HepG2 (cell line): ENCODE measurements around the gene SDHD. TPM values are rescaled to one million over a fixed set of nuclear protein-coding genes. Genes with fewer than 3 reads are reported as not detected.
A peak's percentile ranks its signal among the peaks of the same experiment; 100 is the strongest.

Experiments used
- AKNA ChIP-seq: sonication (generic); formaldehyde crosslinking; IDR thresholded peaks from 2 replicates; pipeline ENCODE4 v1.4.0; 2020; ENCODE audit warnings: missing genetic modification reagents, borderline replicate concordance
- DPF2 ChIP-seq: sonication (generic); formaldehyde crosslinking; IDR thresholded peaks from 2 replicates; pipeline ENCODE4 v1.4.0; 2020; ENCODE audit warnings: mild to moderate bottlenecking, low read depth, missing genetic modification reagents, borderline replicate concordance
- FOXP4 ChIP-seq: sonication (generic); formaldehyde crosslinking; IDR thresholded peaks from 2 replicates; pipeline ENCODE4 v1.4.0; 2020; ENCODE audit warnings: missing genetic modification reagents
- NFYC ChIP-seq: IDR thresholded peaks from 2 replicates; pipeline ENCODE4 v1.6.1; 2016; ENCODE audit warnings: missing genetic modification reagents, missing compliant biosample characterization
- PCBP2 ChIP-seq: fragments of 200-400 bp; formaldehyde crosslinking; optimal IDR thresholded peaks from 2 replicates; pipeline ENCODE3; 2018; ENCODE audit warnings: low read length, low read depth; ENCODE audit not compliant: poor library complexity, severe bottlenecking
- POLR2G ChIP-seq: fragments of 200-400 bp; formaldehyde crosslinking; IDR thresholded peaks from 2 replicates; pipeline ENCODE4 v1.6.1; 2018; ENCODE audit warnings: mild to moderate bottlenecking, low read depth, low read length, moderate library complexity
- REPIN1 ChIP-seq: sonication (generic); formaldehyde crosslinking; IDR thresholded peaks from 2 replicates; pipeline ENCODE4 v1.8.0; 2022; ENCODE audit warnings: missing genetic modification reagents, low read depth, mild to moderate bottlenecking, borderline replicate concordance
- SMARCC2 ChIP-seq: fragments of 450-650 bp; IDR thresholded peaks from 2 replicates; pipeline ENCODE4 v1.6.1; 2017; ENCODE audit warnings: antibody characterized with exemption, mild to moderate bottlenecking
- ZBTB7B ChIP-seq: sonication (generic); formaldehyde crosslinking; IDR thresholded peaks from 2 replicates; pipeline ENCODE4 v1.4.0; 2020; ENCODE audit warnings: missing genetic modification reagents
- ZFP36L1 ChIP-seq: sonication (generic); formaldehyde crosslinking; IDR thresholded peaks from 2 replicates; pipeline ENCODE4 v1.8.0; 2022; ENCODE audit warnings: mild to moderate bottlenecking, missing genetic modification reagents, moderate library complexity
- ZNF280B ChIP-seq: sonication (generic); formaldehyde crosslinking; IDR thresholded peaks from 2 replicates; pipeline ENCODE4 v1.5.0; 2020; ENCODE audit warnings: missing genetic modification reagents, mild to moderate bottlenecking, borderline replicate concordance
- ZNF414 ChIP-seq: sonication (generic); formaldehyde crosslinking; IDR thresholded peaks from 2 replicates; pipeline ENCODE4 v1.5.0; 2020; ENCODE audit warnings: missing genetic modification reagents
- ZNF432 ChIP-seq: sonication (generic); formaldehyde crosslinking; IDR thresholded peaks from 2 replicates; pipeline ENCODE4 v1.5.0; 2020; ENCODE audit warnings: missing genetic modification reagents, mild to moderate bottlenecking, borderline replicate concordance
- ZNF639 ChIP-seq: conservative IDR thresholded peaks from 2 replicates; pipeline ENCODE4 v1.6.1; 2018; ENCODE audit warnings: missing genetic modification reagents
- ZNF775 ChIP-seq: sonication (generic); formaldehyde crosslinking; IDR thresholded peaks from 2 replicates; pipeline ENCODE4 v1.4.0; 2020; ENCODE audit warnings: missing genetic modification reagents, mild to moderate bottlenecking, moderate library complexity, borderline replicate concordance
- ZNF850 ChIP-seq: sonication (generic); formaldehyde crosslinking; conservative IDR thresholded peaks from 2 replicates; pipeline ENCODE4 v1.9.0; 2021; ENCODE audit warnings: mild to moderate bottlenecking, missing genetic modification reagents
- polyA plus RNA-seq, 8 experiments: library from polyadenylated mRNA; depleted of rRNA in 3 of 8; stranded (reverse) in 7 of 8; unstranded in 1 of 8; fragments of >200 nt; fragmentation: Illumina TruSeq in 4 of 8; extraction: Trizol in 4 of 8; gene quantifications; 2 replicates each; pipeline versions ENCODE4 v1.2.1 to v1.2.3, GENCODE V29; 2011 to 2016; ENCODE audit warnings: low read depth in 4 of 8, missing spikeins in 1 of 8, mixed read lengths in 1 of 8; ENCODE audit not compliant: insufficient read depth in 1 of 8
- total RNA-seq, 5 experiments: library from RNA; depleted of rRNA; stranded (reverse); fragments of >200 nt; fragmentation: Illumina TruSeq; extraction: Trizol; gene quantifications; 2 replicates each; pipeline ENCODE4 v1.2.3, GENCODE V29; 2016; ENCODE audit warnings: low read depth in 1 of 5

The SDHD gene
- total and polyA plus RNA-seq, 2 of the 13 experiments (the other 11 are each of a cell fraction or from before 2014, with no cell fraction given) = 117 to 123 TPM

- TF ChIP-seq AKNA (no peak), NFYC (CRISPR knock-in tag) (peak; percentile 39), POLR2G (peak; percentile 79), ZNF432 (CRISPR knock-in tag) (no peak), ZBTB7B (CRISPR knock-in tag) (peak; percentile 74), PCBP2 (peak; percentile 57), ZNF414 (peak; percentile 66; the same call in 1 of the 2 replicates), ZNF280B (CRISPR knock-in tag) (no peak; the same call in 1 of the 2 replicates), SMARCC2 (no peak), DPF2 (CRISPR knock-in tag) (no peak), ZNF850 (CRISPR knock-in tag) (no peak), FOXP4 (CRISPR knock-in tag) (peak; percentile 26; the same call in 1 of the 2 replicates), REPIN1 (no peak), ZNF639 (no peak), ZNF775 (CRISPR knock-in tag) (no peak), ZFP36L1 (no peak)
Observed at GRCh38 chr11:112073941-112074811, 12.5 kb upstream of the SDHD start, which contains the start of the genes NKAPD1 and PIH1D2 (continued).
